Neural progenitor cell (in vitro differentiated cells): ENCODE data around the gene CCND3.

Experiments used
- CTCF ChIP-seq: fragments of 200-600 bp; sonication (generic); IDR thresholded peaks from 2 replicates; pipeline ENCODE4 v1.5.1; 2017; ENCODE audit warnings: antibody characterized with exemption, mild to moderate bottlenecking
- EZH2 ChIP-seq: fragments of 200-600 bp; sonication (generic); IDR thresholded peaks from 2 replicates; pipeline ENCODE4 v1.6.1; 2017; ENCODE audit warnings: antibody characterized with exemption, mild to moderate bottlenecking, moderate library complexity
- EZH2phosphoT487 ChIP-seq: fragments of 200-600 bp; sonication (generic); IDR thresholded peaks from 2 replicates; pipeline ENCODE4 v1.6.1; 2017; ENCODE audit warnings: antibody characterized with exemption

DNA sequence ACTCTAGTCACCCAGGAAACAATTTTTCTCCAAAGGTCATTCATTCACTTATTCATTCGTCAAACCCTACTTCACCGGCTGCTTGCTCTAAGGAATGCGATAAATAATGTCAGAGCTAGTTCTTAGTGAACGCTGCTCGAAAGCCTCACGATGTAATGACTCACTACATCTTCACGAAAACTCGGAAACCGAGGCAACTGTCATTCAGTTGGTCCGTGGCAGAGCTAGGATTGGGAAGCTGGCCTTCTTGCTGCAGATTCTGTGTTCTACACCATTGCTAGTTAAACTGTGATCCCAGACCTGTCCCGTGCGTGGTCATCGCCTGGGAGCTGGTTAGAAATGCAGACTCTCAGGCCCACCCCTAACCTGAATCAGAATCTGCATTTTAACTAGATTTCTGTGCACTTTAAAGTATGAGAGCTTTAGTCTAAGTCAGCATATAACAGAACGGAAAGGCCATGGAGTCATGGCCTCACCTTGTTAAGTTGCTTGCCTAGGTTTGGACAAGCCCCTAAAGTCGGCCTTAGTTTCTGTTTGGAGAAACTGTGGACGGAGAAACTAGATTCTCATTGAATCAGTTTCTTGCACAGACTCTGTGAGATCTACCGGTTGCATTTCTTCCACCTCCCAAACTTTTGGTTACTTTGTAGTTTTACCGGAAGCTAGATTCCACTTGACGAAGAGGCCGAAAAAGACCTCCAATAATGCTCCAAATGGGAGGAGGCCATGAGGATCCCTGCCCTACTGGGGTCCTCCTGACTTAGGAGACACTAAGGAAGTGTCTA lies 651 bp upstream of the CCND3 start:
- TF ChIP-seq CTCF (no peak), EZH2 (no peak), EZH2phosphoT487 (no peak)
